Loucy (cell line): ENCODE data around the gene LAMA5.

Source experiments
- H2AFZ ChIP-seq: fragments of 200-600 bp; sonication (generic); 2 replicates; pipeline ENCODE4 v1.6.0; 2016; ENCODE audit warnings: antibody characterized with exemption, mild to moderate bottlenecking, low read length, moderate library complexity
- H3F3A ChIP-seq: fragments of 200-600 bp; 2 replicates; pipeline ENCODE4 v1.6.0; 2016; ENCODE audit warnings: antibody characterized with exemption, low read depth, mild to moderate bottlenecking
- H3K27me3 ChIP-seq: fragments of 200-600 bp; sonication (generic); 2 replicates; pipeline ENCODE4 v1.6.1; 2014; ENCODE audit warnings: low read length, mild to moderate bottlenecking; ENCODE audit not compliant: insufficient read depth, poor library complexity, severe bottlenecking
- H3K36me3 ChIP-seq: fragments of 200-600 bp; sonication (generic); 2 replicates; pipeline ENCODE4 v1.6.1; 2016; ENCODE audit warnings: low read length; ENCODE audit not compliant: insufficient read depth
- H3K4me1 ChIP-seq: fragments of 200-600 bp; sonication (generic); 2 replicates; pipeline ENCODE4 v1.5.1; 2014; ENCODE audit warnings: low read length, mild to moderate bottlenecking; ENCODE audit not compliant: insufficient read depth, poor library complexity, severe bottlenecking
- H3K4me2 ChIP-seq: fragments of 200-600 bp; sonication (generic); 2 replicates; pipeline ENCODE4 v1.6.0; 2014; ENCODE audit warnings: antibody characterized with exemption, low read length, low read depth, mild to moderate bottlenecking; ENCODE audit not compliant: poor library complexity, severe bottlenecking
- H3K4me3 ChIP-seq: fragments of 200-600 bp; sonication (generic); 2 replicates; pipeline ENCODE4 v1.5.1; 2014; ENCODE audit warnings: low read length, mild to moderate bottlenecking, mixed read lengths; ENCODE audit not compliant: poor library complexity, severe bottlenecking
- H3K79me2 ChIP-seq: fragments of 200-600 bp; sonication (generic); 2 replicates; pipeline ENCODE4 v1.6.1; 2014; ENCODE audit warnings: low read length; ENCODE audit not compliant: insufficient read depth
- H3K9ac ChIP-seq: fragments of 200-600 bp; sonication (generic); 2 replicates; pipeline ENCODE4 v1.6.0; 2014; ENCODE audit warnings: mild to moderate bottlenecking, low read depth, low read length, moderate library complexity; ENCODE audit not compliant: poor library complexity, severe bottlenecking
- H3K9me2 ChIP-seq: fragments of 200-600 bp; sonication (generic); replicated peaks from 2 replicates; pipeline ENCODE4 v1.6.1; 2016; ENCODE audit warnings: low read depth, low read length, mixed read lengths
- H3K9me3 ChIP-seq: fragments of 200-600 bp; sonication (generic); 2 replicates; pipeline ENCODE4 v1.6.1; 2014; ENCODE audit warnings: mild to moderate bottlenecking, antibody characterized with exemption, low read length, low read depth; ENCODE audit not compliant: insufficient read depth
- H4K20me1 ChIP-seq: fragments of 200-600 bp; sonication (generic); 2 replicates; pipeline ENCODE4 v1.6.0; 2014; ENCODE audit warnings: antibody characterized with exemption, low read length, mild to moderate bottlenecking; ENCODE audit not compliant: insufficient read depth, poor library complexity, severe bottlenecking
- CTCF ChIP-seq: fragments of 200-600 bp; sonication (generic); conservative IDR thresholded peaks from 2 replicates; pipeline ENCODE4 v1.5.1; 2014; ENCODE audit warnings: mild to moderate bottlenecking, antibody characterized with exemption, low read length
- EZH2phosphoT487 ChIP-seq: fragments of 200-600 bp; IDR thresholded peaks from 2 replicates; pipeline ENCODE4 v1.6.1; 2018; ENCODE audit warnings: antibody characterized with exemption, mild to moderate bottlenecking, moderate library complexity, borderline replicate concordance

Gene LAMA5

GRCh38 chr20:62395311-62396242 is 28.5 kb upstream of the LAMA5 start:
- Histone ChIP-seq H3K4me3 (no peak overlapping the region), H3K79me2 (peaks cover 2% of the 10 kb centered on the region; the same call in 1 of the 2 replicates), H3K9me2 (no peaks in the 10 kb centered on the region), H4K20me1 (no peaks in the 10 kb centered on the region), H3K27me3 (no peaks in the 10 kb centered on the region), H3K4me2 (no peak overlapping the region), H3F3A (no peaks in the 10 kb centered on the region), H2AFZ (no peak overlapping the region), H3K9me3 (no peaks in the 10 kb centered on the region), H3K9ac (no peak overlapping the region), H3K36me3 (peaks cover 4% of the 10 kb centered on the region; the same call in 1 of the 2 replicates), H3K4me1 (no peaks in the 10 kb centered on the region)
- TF ChIP-seq EZH2phosphoT487 = no peak
- TF ChIP-seq CTCF = no peak

- H2AFZ ChIP-seq = no peak overlapping the region
- H3K4me2 ChIP-seq = no peak overlapping the region
- H3K4me3 ChIP-seq = no peak overlapping the region
- H4K20me1 ChIP-seq = peaks cover 7% of the 10 kb centered on the region
- peaks cover 12% of the 10 kb centered on the region; the same call in 1 of the 2 replicates for H3K36me3 ChIP-seq
- H3F3A ChIP-seq = no peaks in the 10 kb centered on the region; the same call in 1 of the 2 replicates
- H3K9me2 ChIP-seq = no peaks in the 10 kb centered on the region
- no peaks in the 10 kb centered on the region for H3K9me3 ChIP-seq
- no peaks in the 10 kb centered on the region for H3K4me1 ChIP-seq
- H3K9ac ChIP-seq = no peak overlapping the region
- peaks cover 12% of the 10 kb centered on the region; the same call in 1 of the 2 replicates for H3K79me2 ChIP-seq
- no peaks in the 10 kb centered on the region for H3K27me3 ChIP-seq
- TF ChIP-seq CTCF (no peak), EZH2phosphoT487 (no peak)
Measured at GRCh38 chr20:62394248-62395245, 27.4 kb upstream of the LAMA5 start.

GRCh38 chr20:62393830-62394229 is 26.7 kb upstream of the LAMA5 start:
- H3K9ac ChIP-seq = no peak overlapping the region
- H3K4me1 ChIP-seq = peaks cover 4% of the 10 kb centered on the region
- no peak overlapping the region for H2AFZ ChIP-seq
- no peak for TF ChIP-seq CTCF
- TF ChIP-seq EZH2phosphoT487 = no peak
- H3K36me3 ChIP-seq = peaks cover 20% of the 10 kb centered on the region; the same call in 1 of the 2 replicates
- no peak overlapping the region for H3K4me2 ChIP-seq
- no peaks in the 10 kb centered on the region for H3K9me3 ChIP-seq
- H3K9me2 ChIP-seq = no peaks in the 10 kb centered on the region
- H3K27me3 ChIP-seq = no peaks in the 10 kb centered on the region
- no peaks in the 10 kb centered on the region; the same call in 1 of the 2 replicates for H3F3A ChIP-seq
- H4K20me1 ChIP-seq = peaks cover 14% of the 10 kb centered on the region
- H3K79me2 ChIP-seq = peaks cover 19% of the 10 kb centered on the region
- no peak overlapping the region for H3K4me3 ChIP-seq
